ENCODE results near the gene FOXP1. TPM values are rescaled to one million over a fixed set of nuclear protein-coding genes. Genes with fewer than 3 reads are reported as not detected.
A peak's percentile ranks its signal among the peaks of the same experiment; 100 is the strongest.

The FOXP1 gene
- total and polyA plus RNA-seq, 2 donors (not counting 1 experiment from before 2014, with no cell fraction given), result 91.1 to 508 TPM

DNA sequence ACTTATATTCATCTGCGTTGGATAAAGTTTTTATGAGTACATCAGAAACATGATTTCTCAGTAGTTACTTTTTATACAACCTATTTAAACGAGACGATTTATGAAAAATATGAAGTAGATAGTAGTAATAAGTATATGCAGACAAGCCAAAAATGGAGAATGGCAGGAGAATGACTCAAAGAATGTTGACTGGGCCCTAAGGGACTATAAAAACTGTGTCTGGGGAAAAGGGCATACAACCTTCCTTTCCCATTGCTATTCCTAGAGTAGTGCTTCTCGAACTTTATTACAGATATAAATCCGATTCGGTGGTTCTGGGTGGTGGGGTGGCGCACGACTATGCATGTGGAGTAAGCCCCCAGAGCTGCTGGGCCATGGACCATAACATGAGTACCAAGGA is 558.5 kb downstream of the FOXP1 start:
- POLR2A ChIA-PET, result no interaction called here
- peaks cover 16% of the 10 kb centered on the region for H4K20me1 ChIP-seq (ENCODE audit: control insufficient read depth, insufficient read depth, low read length, poor library complexity, severe bottlenecking)
- H3K9me3 ChIP-seq (ENCODE audit: control extremely low read depth in 1 of 3, control insufficient read depth in 2 of 3, insufficient read depth in 1 of 3, low read length in 2 of 3), result no peaks in the 10 kb centered on the region
- no peaks in the 10 kb centered on the region for H3K9me3 Mint-ChIP-seq (ENCODE audit: insufficient read depth)
- 98% methylated on average over 4 of the region's 8 CpGs for WGBS (ENCODE audit: insufficient coverage)
- DNase-seq, result no peak
- intact Hi-C loops (cut with micrococcal nuclease), result no loop called here
- peaks cover 75% of the 10 kb centered on the region for H3K4me1 Mint-ChIP-seq
- no peak overlapping the region for H3K4me3 Mint-ChIP-seq
- H3K4me2 ChIP-seq (replicated peaks; ENCODE audit: low read depth, low read length, poor library complexity, severe bottlenecking), result no peak overlapping the region
- TF ChIP-seq EZH2 (IDR thresholded peaks at IDR 0.05; ENCODE audit: borderline replicate concordance, insufficient read depth, low read depth, low read length, poor library complexity, severe bottlenecking) (no peak), CTCF (IDR thresholded peaks at IDR 0.05) (no peak)
- no peaks in the 10 kb centered on the region for H3K27me3 ChIP-seq (replicated peaks in 1 of 4; ENCODE audit: control extremely low read depth in 1 of 4, control insufficient read depth in 3 of 4, insufficient read depth in 4 of 4, low read length in 3 of 4)
- peaks cover 97% of the 10 kb centered on the region for H3K79me2 ChIP-seq (ENCODE audit: control insufficient read depth, insufficient read depth, low read length)
- ATAC-seq (ENCODE audit: low read depth), result no peak
- H3K27me3 Mint-ChIP-seq, result no peaks in the 10 kb centered on the region
- peaks cover 37 to 40% of the 10 kb centered on the region in 2 donors for H3K4me1 ChIP-seq (ENCODE audit: control insufficient read depth in 2 of 2, insufficient read depth in 2 of 2, low read length in 2 of 2)
- peak overlapping the region in 1 of 2 donors; percentile 75 for H3K27ac ChIP-seq (ENCODE audit: low read length in 2 of 2)
- H3K36me3 ChIP-seq (replicated peaks in 1 of 2; ENCODE audit: control extremely low read depth in 1 of 2, control insufficient read depth in 1 of 2, extremely low read depth in 1 of 2, insufficient read depth in 2 of 2, low read length in 1 of 2), result peaks cover 2 to 70% of the 10 kb centered on the region in 2 experiments
- no peak overlapping the region for H2AFZ ChIP-seq (ENCODE audit: insufficient read depth, low read depth, low read length, poor library complexity, severe bottlenecking)
- CTCF ChIA-PET, result no interaction called here
- no peak overlapping the region for H3K9ac ChIP-seq (ENCODE audit: low read length)
- H3K27ac Mint-ChIP-seq, result peak overlapping the region; percentile 62
- H3K4me3 ChIP-seq (ENCODE audit: control extremely low read depth in 1 of 5, extremely low read depth in 1 of 5, insufficient read depth in 1 of 5, low read depth in 2 of 5, low read length in 4 of 5), result no peak overlapping the region

DNA sequence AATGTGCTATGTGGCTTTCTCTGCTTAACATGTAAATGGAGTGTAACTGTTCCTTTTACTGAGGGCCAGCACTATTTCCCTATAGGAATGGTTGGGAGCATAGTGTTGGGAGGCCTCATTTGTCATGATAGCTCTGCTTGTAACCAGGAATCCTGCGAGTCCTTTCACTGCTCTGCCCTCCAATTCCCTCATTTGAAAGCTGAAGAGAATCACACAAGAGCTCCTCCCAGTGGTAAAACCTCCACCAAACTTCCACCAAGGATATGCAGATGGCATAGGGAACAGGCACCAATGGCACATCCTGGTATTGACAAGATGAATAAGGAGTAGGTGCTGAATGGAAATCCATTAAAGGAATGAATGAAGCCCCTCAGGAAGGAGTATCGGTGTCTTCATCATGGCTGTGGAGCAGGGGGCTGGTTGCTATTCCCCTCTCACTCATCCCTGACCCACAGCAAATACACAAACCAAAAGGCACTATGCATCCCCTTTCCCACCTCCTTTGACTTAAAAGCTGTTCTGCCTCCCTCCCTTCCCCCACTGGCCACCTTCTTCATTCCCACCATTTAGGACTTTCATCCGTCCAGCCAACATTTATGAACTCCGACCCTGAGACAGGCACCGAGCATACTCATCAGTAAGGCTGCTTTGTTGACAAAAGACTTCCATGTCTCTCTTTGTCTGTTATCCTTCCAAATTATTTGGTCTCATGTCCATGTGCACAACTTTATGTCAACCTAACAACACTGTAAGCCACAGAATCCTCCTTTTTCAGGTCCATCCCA is 560.8 kb downstream of the FOXP1 start:
- DNase-seq (no peak), ATAC-seq (ENCODE audit: low read depth) (no peak)
- WGBS (ENCODE audit: insufficient coverage), result 98% methylated on average over 4 of the region's 5 CpGs
- Histone ChIP-seq H3K36me3 (replicated peaks in 1 of 2; ENCODE audit: control extremely low read depth in 1 of 2, control insufficient read depth in 1 of 2, extremely low read depth in 1 of 2, insufficient read depth in 2 of 2, low read length in 1 of 2) (peaks cover 0 to 57% of the 10 kb centered on the region in 2 experiments), H3K27me3 (replicated peaks in 1 of 4; ENCODE audit: control extremely low read depth in 1 of 4, control insufficient read depth in 3 of 4, insufficient read depth in 4 of 4, low read length in 3 of 4) (no peaks in the 10 kb centered on the region), H3K79me2 (ENCODE audit: control insufficient read depth, insufficient read depth, low read length) (peaks cover 96% of the 10 kb centered on the region), H3K9me3 (ENCODE audit: control extremely low read depth in 1 of 3, control insufficient read depth in 2 of 3, insufficient read depth in 1 of 3, low read length in 2 of 3) (no peaks in the 10 kb centered on the region), H3K4me2 (replicated peaks; ENCODE audit: low read depth, low read length, poor library complexity, severe bottlenecking) (no peak overlapping the region), H3K27ac (ENCODE audit: low read length in 2 of 2) (peak overlapping the region in 1 of 2 donors; percentile 28), H3K9ac (ENCODE audit: low read length) (no peak overlapping the region), H4K20me1 (ENCODE audit: control insufficient read depth, insufficient read depth, low read length, poor library complexity, severe bottlenecking) (peaks cover 23% of the 10 kb centered on the region), H3K4me3 (ENCODE audit: control extremely low read depth in 1 of 5, extremely low read depth in 1 of 5, insufficient read depth in 1 of 5, low read depth in 2 of 5, low read length in 4 of 5) (no peak overlapping the region), H3K4me1 (ENCODE audit: control insufficient read depth in 2 of 2, insufficient read depth in 2 of 2, low read length in 2 of 2) (peaks cover 22% of the 10 kb centered on the region in 2 donors), H2AFZ (ENCODE audit: insufficient read depth, low read depth, low read length, poor library complexity, severe bottlenecking) (no peak overlapping the region)
- intact Hi-C loops (cut with micrococcal nuclease), result no loop called here
- ChIA-PET POLR2A (interaction anchor here (0.9 kb wide), 1 partner anchor 41 kb away, joined by 3 read pairs; no protein-coding TSS in a partner anchor), CTCF (interaction anchor here (0.6 to 2.4 kb wide), 5 partner anchors 10 to 35 kb away, joined by 3 to 11 read pairs (median 5); no protein-coding TSS in a partner anchor)
- no peak overlapping the region for H3K4me3 Mint-ChIP-seq
- H3K27ac Mint-ChIP-seq, result peak overlapping the region; percentile 33
- no peaks in the 10 kb centered on the region for H3K9me3 Mint-ChIP-seq (ENCODE audit: insufficient read depth)
- no peaks in the 10 kb centered on the region for H3K27me3 Mint-ChIP-seq
- TF ChIP-seq EZH2 (IDR thresholded peaks at IDR 0.05; ENCODE audit: borderline replicate concordance, insufficient read depth, low read depth, low read length, poor library complexity, severe bottlenecking), result no peak
- TF ChIP-seq CTCF (IDR thresholded peaks at IDR 0.05), result no peak
- H3K4me1 Mint-ChIP-seq, result peaks cover 66% of the 10 kb centered on the region

All from B cell (primary cell).